ENCODE results near the gene SLAIN2.

The SLAIN2 gene

GRCh38 chr4:48475770-48476169, 134.4 kb downstream of the SLAIN2 start:
- Histone ChIP-seq H3K4me1 (ENCODE audit: low read depth, poor library complexity, severe bottlenecking) (peaks cover 5% of the 10 kb centered on the region), H3K27ac (no peak overlapping the region), H3K4me2 (no peak overlapping the region), H3K4me3 (IDR thresholded peaks at IDR 0.05; ENCODE audit: insufficient read depth, low read depth, low read length) (no peak overlapping the region), H3K27me3 (ENCODE audit: insufficient read depth, low read depth) (no peaks in the 10 kb centered on the region), H4K20me1 (ENCODE audit: insufficient read depth) (no peaks in the 10 kb centered on the region), H3K79me2 (ENCODE audit: insufficient read depth, low read depth) (no peaks in the 10 kb centered on the region), H3K36me3 (ENCODE audit: insufficient read depth) (no peaks in the 10 kb centered on the region), H2AFZ (ENCODE audit: low read depth) (no peak overlapping the region), H3K9ac (no peak overlapping the region)
- no peak for TF ChIP-seq CTCF (conservative IDR thresholded peaks at IDR 0.05; ENCODE audit: low read depth, low read length)

All from KMS-11 (cell line).